T-helper 1 cell treated with Interleukin-12 subunit alpha and Interleukin-12 subunit beta and Interleukin-4 antibody, amounts not matched to agents 30 μg/mL and 1 μg/mL, for 36 hours (primary cell): ENCODE data around the gene CKB.

Source experiments
- H3K27ac Mint-ChIP-seq: one replicate; pipeline ENCODE4 v1.8.0; 2021; ENCODE audit warnings: mild to moderate bottlenecking, mixed read lengths
- H3K27me3 Mint-ChIP-seq: one replicate; pipeline ENCODE4 v1.8.0; 2021; ENCODE audit warnings: low read depth, mixed read lengths
- H3K36me3 Mint-ChIP-seq: one replicate; pipeline ENCODE4 v1.8.0; 2021; ENCODE audit warnings: low read depth, mixed read lengths
- H3K4me1 Mint-ChIP-seq: one replicate; pipeline ENCODE4 v1.8.0; 2021; ENCODE audit warnings: low read depth, mixed read lengths
- H3K4me3 Mint-ChIP-seq: one replicate; pipeline ENCODE4 v1.8.0; 2021; ENCODE audit warnings: mild to moderate bottlenecking, moderate library complexity, mixed read lengths
- H3K9me3 Mint-ChIP-seq: one replicate; pipeline ENCODE4 v1.8.0; 2021; ENCODE audit warnings: mixed read lengths

CKB gene

GRCh38 chr14:103545219-103545914, 22.7 kb upstream of the CKB start:
- H3K9me3 Mint-ChIP-seq, result no peaks in the 10 kb centered on the region
- H3K27ac Mint-ChIP-seq, result no peak overlapping the region
- H3K4me3 Mint-ChIP-seq, result no peak overlapping the region
- H3K36me3 Mint-ChIP-seq, result no peaks in the 10 kb centered on the region
- no peaks in the 10 kb centered on the region for H3K4me1 Mint-ChIP-seq
- H3K27me3 Mint-ChIP-seq, result no peaks in the 10 kb centered on the region

GRCh38 chr14:103544388-103545218, 22.0 kb upstream of the CKB start:
- no peaks in the 10 kb centered on the region for H3K27me3 Mint-ChIP-seq
- no peaks in the 10 kb centered on the region for H3K36me3 Mint-ChIP-seq
- H3K4me3 Mint-ChIP-seq, result no peak overlapping the region
- no peaks in the 10 kb centered on the region for H3K4me1 Mint-ChIP-seq
- no peaks in the 10 kb centered on the region for H3K9me3 Mint-ChIP-seq
- no peak overlapping the region for H3K27ac Mint-ChIP-seq

- no peak overlapping the region for H3K4me3 Mint-ChIP-seq
Observed at GRCh38 chr14:103543721-103544387, 21.2 kb upstream of the CKB start.

GRCh38 chr14:103543140-103543539, 20.5 kb upstream of the CKB start:
- no peaks in the 10 kb centered on the region for H3K9me3 Mint-ChIP-seq

More at GRCh38 chr14:103543721-103544387, 21.2 kb upstream of the CKB start:
- no peaks in the 10 kb centered on the region for H3K36me3 Mint-ChIP-seq
- H3K9me3 Mint-ChIP-seq, result no peaks in the 10 kb centered on the region
- no peak overlapping the region for H3K27ac Mint-ChIP-seq
- no peaks in the 10 kb centered on the region for H3K4me1 Mint-ChIP-seq
- H3K27me3 Mint-ChIP-seq, result no peaks in the 10 kb centered on the region

GRCh38 chr14:103542605-103543088, 20.0 kb upstream of the CKB start:
- H3K4me3 Mint-ChIP-seq, result no peak overlapping the region
- H3K9me3 Mint-ChIP-seq, result no peaks in the 10 kb centered on the region
- H3K27ac Mint-ChIP-seq, result no peak overlapping the region
- no peaks in the 10 kb centered on the region for H3K4me1 Mint-ChIP-seq
- H3K27me3 Mint-ChIP-seq, result no peaks in the 10 kb centered on the region
- no peaks in the 10 kb centered on the region for H3K36me3 Mint-ChIP-seq

More at GRCh38 chr14:103543140-103543539, 20.5 kb upstream of the CKB start:
- Mint-ChIP-seq H3K27ac (no peak overlapping the region), H3K4me1 (no peaks in the 10 kb centered on the region), H3K36me3 (no peaks in the 10 kb centered on the region), H3K27me3 (no peaks in the 10 kb centered on the region), H3K4me3 (no peak overlapping the region)

GRCh38 chr14:103541709-103542604, 19.3 kb upstream of the CKB start:
- Mint-ChIP-seq H3K27me3 (no peaks in the 10 kb centered on the region), H3K4me3 (no peak overlapping the region), H3K4me1 (no peaks in the 10 kb centered on the region), H3K36me3 (no peaks in the 10 kb centered on the region), H3K27ac (no peak overlapping the region), H3K9me3 (no peaks in the 10 kb centered on the region)

GRCh38 chr14:103540821-103541708, 18.4 kb upstream of the CKB start:
- Mint-ChIP-seq H3K27me3 (no peaks in the 10 kb centered on the region), H3K4me3 (no peak overlapping the region), H3K4me1 (no peaks in the 10 kb centered on the region), H3K36me3 (no peaks in the 10 kb centered on the region), H3K27ac (no peak overlapping the region), H3K9me3 (no peaks in the 10 kb centered on the region)

GRCh38 chr14:103539056-103539825, 16.6 kb upstream of the CKB start:
- Mint-ChIP-seq H3K4me1 (no peaks in the 10 kb centered on the region), H3K27me3 (no peaks in the 10 kb centered on the region), H3K9me3 (no peaks in the 10 kb centered on the region), H3K4me3 (no peak overlapping the region), H3K27ac (peak overlapping the region; percentile 59), H3K36me3 (no peaks in the 10 kb centered on the region)

GRCh38 chr14:103538291-103539055, 15.8 kb upstream of the CKB start:
- no peaks in the 10 kb centered on the region for H3K4me1 Mint-ChIP-seq
- no peaks in the 10 kb centered on the region for H3K9me3 Mint-ChIP-seq
- no peaks in the 10 kb centered on the region for H3K36me3 Mint-ChIP-seq
- H3K27me3 Mint-ChIP-seq, result no peaks in the 10 kb centered on the region
- H3K27ac Mint-ChIP-seq, result no peak overlapping the region
- no peak overlapping the region for H3K4me3 Mint-ChIP-seq

GRCh38 chr14:103537175-103537990, 14.8 kb upstream of the CKB start:
- Mint-ChIP-seq H3K4me3 (no peak overlapping the region), H3K9me3 (no peaks in the 10 kb centered on the region), H3K27me3 (no peaks in the 10 kb centered on the region), H3K4me1 (no peaks in the 10 kb centered on the region), H3K27ac (no peak overlapping the region), H3K36me3 (no peaks in the 10 kb centered on the region)

GRCh38 chr14:103536693-103537092, 14.1 kb upstream of the CKB start:
- Mint-ChIP-seq H3K4me1 (no peaks in the 10 kb centered on the region), H3K27me3 (no peaks in the 10 kb centered on the region), H3K36me3 (no peaks in the 10 kb centered on the region), H3K27ac (no peak overlapping the region), H3K9me3 (no peaks in the 10 kb centered on the region), H3K4me3 (no peak overlapping the region)
